ENCODE results near the gene CCDC47. TPM values are rescaled to one million over a fixed set of nuclear protein-coding genes. Genes with fewer than 3 reads are reported as not detected.

Gene CCDC47, protein sequence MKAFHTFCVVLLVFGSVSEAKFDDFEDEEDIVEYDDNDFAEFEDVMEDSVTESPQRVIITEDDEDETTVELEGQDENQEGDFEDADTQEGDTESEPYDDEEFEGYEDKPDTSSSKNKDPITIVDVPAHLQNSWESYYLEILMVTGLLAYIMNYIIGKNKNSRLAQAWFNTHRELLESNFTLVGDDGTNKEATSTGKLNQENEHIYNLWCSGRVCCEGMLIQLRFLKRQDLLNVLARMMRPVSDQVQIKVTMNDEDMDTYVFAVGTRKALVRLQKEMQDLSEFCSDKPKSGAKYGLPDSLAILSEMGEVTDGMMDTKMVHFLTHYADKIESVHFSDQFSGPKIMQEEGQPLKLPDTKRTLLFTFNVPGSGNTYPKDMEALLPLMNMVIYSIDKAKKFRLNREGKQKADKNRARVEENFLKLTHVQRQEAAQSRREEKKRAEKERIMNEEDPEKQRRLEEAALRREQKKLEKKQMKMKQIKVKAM
- 77.1 and 78.4 TPM in 2 replicates for polyA plus RNA-seq (2013)

DNA sequence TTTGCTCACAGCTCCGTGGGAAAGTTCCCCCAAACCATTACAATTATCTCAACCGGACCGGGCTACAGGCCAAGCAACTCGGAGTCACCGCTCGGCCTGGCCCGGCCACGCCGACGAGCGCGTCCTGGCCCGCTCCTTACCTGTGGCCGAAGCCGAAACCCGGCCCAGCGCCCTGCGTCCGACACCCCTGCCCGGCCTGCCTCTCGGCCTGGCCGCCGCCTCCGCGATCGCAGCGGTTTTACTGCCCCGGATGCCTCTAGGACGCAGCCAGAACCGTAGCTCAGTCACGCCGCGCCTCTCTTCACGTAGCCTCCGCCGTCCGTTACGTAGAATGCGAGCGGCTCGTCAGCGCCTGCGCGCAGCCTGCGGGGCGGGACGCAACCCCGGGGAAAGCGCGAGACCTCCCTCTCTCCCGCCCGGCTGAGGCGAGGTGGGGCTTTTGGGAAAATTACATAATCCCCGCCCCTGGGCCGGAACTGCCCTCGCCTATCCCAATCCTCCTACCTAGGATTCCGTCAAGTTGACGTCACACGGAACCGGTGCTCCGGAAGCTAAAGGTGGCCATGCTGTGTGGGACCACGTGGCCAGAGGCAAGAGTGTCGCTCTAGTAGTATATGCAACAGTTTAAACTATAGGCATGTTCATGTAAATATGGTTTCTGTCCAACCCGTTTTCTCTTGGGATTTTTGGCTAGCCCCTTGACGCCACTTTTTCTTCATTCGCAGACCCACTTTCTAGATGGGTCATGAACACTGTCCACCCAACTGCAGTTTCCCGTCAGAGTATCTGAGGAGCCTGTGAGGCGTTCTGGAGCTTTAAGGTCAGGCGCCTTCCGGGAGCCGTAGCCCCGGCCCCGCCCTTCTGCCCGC lies at the start of gene CCDC47:
Gene CCDC47 (minus strand): TSS at position 326 of the 869 bp plus-strand sequence. CDS start 7,422 bp downstream, outside the sequence.
- Histone ChIP-seq H2BK12ac (ENCODE audit: low read length) (no peak within 1 kb of the TSS), H4K91ac (ENCODE audit: low read depth, low read length) (peak within 1 kb of the TSS; percentile 87), H2BK120ac (ENCODE audit: insufficient read depth, low read length, poor library complexity) (peak within 1 kb of the TSS; percentile 65), H3K27me3 (ENCODE audit: insufficient read depth, low read length) (no peaks in the 10 kb centered on the region), H3K14ac (ENCODE audit: low read length) (peak within 1 kb of the TSS; percentile 88), H2AFZ (ENCODE audit: insufficient read depth, low read length, poor library complexity) (peak within 1 kb of the TSS; percentile 84), H3K36me3 (ENCODE audit: control insufficient read depth in 1 of 2, insufficient read depth in 2 of 2, low read length in 2 of 2) (peaks cover 5 to 9% of the 10 kb centered on the region in 2 experiments), H2BK5ac (ENCODE audit: low read depth, low read length, poor library complexity) (peak within 1 kb of the TSS; percentile 78), H3K9ac (ENCODE audit: low read length) (peak within 1 kb of the TSS; percentile 89), H2AK5ac (ENCODE audit: low read length) (peak within 1 kb of the TSS; percentile 36), H4K12ac (ENCODE audit: low read depth, low read length) (peak within 1 kb of the TSS; percentile 93), H3K23ac (ENCODE audit: low read length) (no peak within 1 kb of the TSS), H3K27ac (ENCODE audit: low read depth, low read length) (peak within 1 kb of the TSS; percentile 95), H3K9me3 (ENCODE audit: insufficient read depth, low read depth, low read length) (no peaks in the 10 kb centered on the region), H3K18ac (ENCODE audit: low read length) (peak within 1 kb of the TSS; percentile 94), H3K4me1 (ENCODE audit: control insufficient read depth in 1 of 2, insufficient read depth in 2 of 2, low read length in 2 of 2) (peaks cover 0 to 4% of the 10 kb centered on the region in 2 experiments), H3K79me1 (ENCODE audit: low read length) (peaks cover 12% of the 10 kb centered on the region), H3K4me3 (ENCODE audit: low read depth, low read length) (peak within 1 kb of the TSS; percentile 96), H3K4ac (ENCODE audit: low read depth, low read length) (peak within 1 kb of the TSS; percentile 85), H4K8ac (ENCODE audit: low read depth, low read length) (peak within 1 kb of the TSS; percentile 83), H3K79me2 (ENCODE audit: control insufficient read depth, insufficient read depth, low read length, poor library complexity) (peaks cover 29% of the 10 kb centered on the region), H3K4me2 (ENCODE audit: low read length) (peak within 1 kb of the TSS; percentile 96)
- no CpG with 5 or more reads among the region's 74 CpGs for WGBS (ENCODE audit: extremely low coverage, insufficient coverage, insufficient read length)
- peak; percentile 99 to 100 for DNase-seq

DNA sequence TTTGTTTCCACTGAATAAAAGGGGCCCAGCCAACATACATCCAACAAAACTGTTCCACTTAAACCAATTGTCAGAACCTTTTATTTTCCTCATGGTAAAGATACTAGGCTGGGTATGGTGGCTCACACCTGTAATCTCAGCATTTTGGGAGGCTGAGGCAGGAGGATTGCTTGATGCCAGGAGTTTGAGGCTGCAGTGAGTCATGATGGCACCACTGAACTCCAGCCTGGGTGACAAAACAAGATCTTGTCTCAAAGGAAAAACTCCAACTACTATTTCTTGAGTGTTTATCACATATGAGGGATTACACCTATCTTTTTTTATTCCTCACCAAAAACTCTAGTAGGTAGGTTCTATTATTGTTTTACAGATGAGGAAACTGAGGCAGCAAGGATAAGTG lies 49.1 kb upstream of the CCDC47 start:
- Histone ChIP-seq H3K9ac (ENCODE audit: low read length) (no peak overlapping the region), H3K4ac (ENCODE audit: low read depth, low read length) (no peak overlapping the region), H3K23ac (ENCODE audit: low read length) (no peak overlapping the region), H3K4me3 (ENCODE audit: low read depth, low read length) (no peak overlapping the region), H4K91ac (ENCODE audit: low read depth, low read length) (no peak overlapping the region), H3K14ac (ENCODE audit: low read length) (no peak overlapping the region), H3K4me1 (ENCODE audit: control insufficient read depth in 1 of 2, insufficient read depth in 2 of 2, low read length in 2 of 2) (peaks cover 0 to 6% of the 10 kb centered on the region in 2 experiments), H2BK5ac (ENCODE audit: low read depth, low read length, poor library complexity) (no peak overlapping the region), H3K79me2 (ENCODE audit: control insufficient read depth, insufficient read depth, low read length, poor library complexity) (peaks cover 8% of the 10 kb centered on the region), H2BK120ac (ENCODE audit: insufficient read depth, low read length, poor library complexity) (no peak overlapping the region), H3K4me2 (ENCODE audit: low read length) (no peak overlapping the region), H2BK12ac (ENCODE audit: low read length) (no peak overlapping the region), H4K12ac (ENCODE audit: low read depth, low read length) (no peak overlapping the region), H3K18ac (ENCODE audit: low read length) (no peak overlapping the region), H3K27ac (ENCODE audit: low read depth, low read length) (no peak overlapping the region), H4K8ac (ENCODE audit: low read depth, low read length) (no peak overlapping the region), H3K36me3 (ENCODE audit: control insufficient read depth in 1 of 2, insufficient read depth in 2 of 2, low read length in 2 of 2) (peaks cover 54 to 76% of the 10 kb centered on the region in 2 experiments), H2AK5ac (ENCODE audit: low read length) (no peak overlapping the region), H3K79me1 (ENCODE audit: low read length) (peaks cover 11% of the 10 kb centered on the region), H3K27me3 (ENCODE audit: insufficient read depth, low read length) (no peaks in the 10 kb centered on the region), H2AFZ (ENCODE audit: insufficient read depth, low read length, poor library complexity) (no peak overlapping the region), H3K9me3 (ENCODE audit: insufficient read depth, low read depth, low read length) (no peaks in the 10 kb centered on the region)
- no peak for DNase-seq

DNA sequence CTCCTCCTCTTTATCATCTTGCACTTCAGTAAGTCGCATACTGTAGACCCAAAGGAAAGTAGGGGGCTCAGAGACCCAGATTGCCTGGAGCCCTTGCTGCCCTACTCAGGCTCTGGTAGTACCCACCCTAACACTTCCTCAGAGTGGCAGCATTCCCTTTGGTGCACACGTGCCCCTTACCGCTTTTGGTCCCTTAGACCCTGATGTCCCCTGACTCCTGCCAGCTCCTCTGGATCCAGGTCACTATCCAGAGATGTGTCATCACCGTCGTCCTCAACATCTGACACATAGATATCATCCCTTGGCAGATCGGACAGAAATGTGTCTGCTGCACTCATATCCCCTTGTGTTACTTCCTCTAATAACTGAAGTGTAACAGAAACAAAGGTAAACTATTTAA lies 48.4 kb upstream of the CCDC47 start:
- peaks cover 0 to 6% of the 10 kb centered on the region in 2 experiments for H3K4me1 ChIP-seq (ENCODE audit: control insufficient read depth in 1 of 2, insufficient read depth in 2 of 2, low read length in 2 of 2)
- H2AK5ac ChIP-seq (ENCODE audit: low read length) = no peak overlapping the region
- no peaks in the 10 kb centered on the region for H3K9me3 ChIP-seq (ENCODE audit: insufficient read depth, low read depth, low read length)
- no peak overlapping the region for H3K4me2 ChIP-seq (ENCODE audit: low read length)
- no peak overlapping the region for H2BK12ac ChIP-seq (ENCODE audit: low read length)
- H3K79me1 ChIP-seq (ENCODE audit: low read length) = peaks cover 5% of the 10 kb centered on the region
- H2AFZ ChIP-seq (ENCODE audit: insufficient read depth, low read length, poor library complexity) = no peak overlapping the region
- no peak overlapping the region for H4K8ac ChIP-seq (ENCODE audit: low read depth, low read length)
- no peak overlapping the region for H4K91ac ChIP-seq (ENCODE audit: low read depth, low read length)
- H2BK5ac ChIP-seq (ENCODE audit: low read depth, low read length, poor library complexity) = no peak overlapping the region
- H3K9ac ChIP-seq (ENCODE audit: low read length) = no peak overlapping the region
- H4K12ac ChIP-seq (ENCODE audit: low read depth, low read length) = no peak overlapping the region
- no peak overlapping the region for H2BK120ac ChIP-seq (ENCODE audit: insufficient read depth, low read length, poor library complexity)
- H3K4ac ChIP-seq (ENCODE audit: low read depth, low read length) = no peak overlapping the region
- peaks cover 6% of the 10 kb centered on the region for H3K79me2 ChIP-seq (ENCODE audit: control insufficient read depth, insufficient read depth, low read length, poor library complexity)
- H3K36me3 ChIP-seq (ENCODE audit: control insufficient read depth in 1 of 2, insufficient read depth in 2 of 2, low read length in 2 of 2) = peaks cover 58 to 82% of the 10 kb centered on the region in 2 experiments
- H3K27ac ChIP-seq (ENCODE audit: low read depth, low read length) = no peak overlapping the region
- no peak overlapping the region for H3K23ac ChIP-seq (ENCODE audit: low read length)
- no peak overlapping the region for H3K14ac ChIP-seq (ENCODE audit: low read length)
- H3K18ac ChIP-seq (ENCODE audit: low read length) = no peak overlapping the region
- no peak for DNase-seq
- H3K27me3 ChIP-seq (ENCODE audit: insufficient read depth, low read length) = no peaks in the 10 kb centered on the region
- no peak overlapping the region for H3K4me3 ChIP-seq (ENCODE audit: low read depth, low read length)
- no CpG with 5 or more reads among the region's 6 CpGs for WGBS (ENCODE audit: extremely low coverage, insufficient coverage, insufficient read length)

DNA sequence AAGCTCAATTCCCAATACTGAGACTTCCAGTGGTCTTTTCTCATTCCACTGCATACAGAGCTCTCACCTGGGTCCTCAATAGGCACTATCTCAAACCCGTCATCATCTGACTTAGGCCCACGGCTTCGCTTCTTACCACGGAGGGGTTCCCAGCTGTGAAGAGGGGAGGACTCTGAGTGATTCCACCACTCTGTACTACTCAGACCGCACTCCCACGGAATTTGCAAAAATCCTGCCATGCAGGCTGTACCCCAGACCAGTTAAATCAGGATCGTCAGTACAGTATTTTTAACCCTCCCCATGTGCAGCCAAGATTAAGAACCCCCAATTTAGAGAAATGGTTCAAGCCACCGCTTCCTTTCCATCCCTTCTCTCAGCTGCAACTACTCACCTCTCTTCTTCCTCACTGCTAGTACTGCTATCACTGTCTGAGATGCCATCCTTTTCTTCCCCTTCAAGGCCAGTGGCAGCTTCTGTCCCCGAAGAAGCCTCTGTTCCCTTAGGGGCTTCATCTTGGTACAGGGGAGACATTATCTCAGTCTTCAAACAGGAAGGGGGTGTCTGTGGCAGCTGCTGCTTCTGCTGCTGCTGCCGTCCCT lies 47.7 kb upstream of the CCDC47 start:
- H2BK120ac ChIP-seq (ENCODE audit: insufficient read depth, low read length, poor library complexity) = no peak overlapping the region
- no peak overlapping the region for H2BK5ac ChIP-seq (ENCODE audit: low read depth, low read length, poor library complexity)
- WGBS (ENCODE audit: extremely low coverage, insufficient coverage, insufficient read length) = no CpG with 5 or more reads among the region's 10 CpGs
- H3K79me2 ChIP-seq (ENCODE audit: control insufficient read depth, insufficient read depth, low read length, poor library complexity) = no peaks in the 10 kb centered on the region
- no peak overlapping the region for H3K4me2 ChIP-seq (ENCODE audit: low read length)
- H3K79me1 ChIP-seq (ENCODE audit: low read length) = no peaks in the 10 kb centered on the region
- H2AFZ ChIP-seq (ENCODE audit: insufficient read depth, low read length, poor library complexity) = no peak overlapping the region
- H3K9ac ChIP-seq (ENCODE audit: low read length) = no peak overlapping the region
- H3K27me3 ChIP-seq (ENCODE audit: insufficient read depth, low read length) = no peaks in the 10 kb centered on the region
- no peak overlapping the region for H4K12ac ChIP-seq (ENCODE audit: low read depth, low read length)
- no peak overlapping the region for H4K8ac ChIP-seq (ENCODE audit: low read depth, low read length)
- peaks cover 58 to 86% of the 10 kb centered on the region in 2 experiments for H3K36me3 ChIP-seq (ENCODE audit: control insufficient read depth in 1 of 2, insufficient read depth in 2 of 2, low read length in 2 of 2)
- peaks cover 0 to 6% of the 10 kb centered on the region in 2 experiments for H3K4me1 ChIP-seq (ENCODE audit: control insufficient read depth in 1 of 2, insufficient read depth in 2 of 2, low read length in 2 of 2)
- H3K23ac ChIP-seq (ENCODE audit: low read length) = no peak overlapping the region
- H3K27ac ChIP-seq (ENCODE audit: low read depth, low read length) = no peak overlapping the region
- no peak overlapping the region for H3K14ac ChIP-seq (ENCODE audit: low read length)
- no peak overlapping the region for H2BK12ac ChIP-seq (ENCODE audit: low read length)
- H2AK5ac ChIP-seq (ENCODE audit: low read length) = no peak overlapping the region
- no peak overlapping the region for H3K18ac ChIP-seq (ENCODE audit: low read length)
- H3K4ac ChIP-seq (ENCODE audit: low read depth, low read length) = no peak overlapping the region
- DNase-seq = no peak
- no peak overlapping the region for H3K4me3 ChIP-seq (ENCODE audit: low read depth, low read length)
- H3K9me3 ChIP-seq (ENCODE audit: insufficient read depth, low read depth, low read length) = no peaks in the 10 kb centered on the region
- H4K91ac ChIP-seq (ENCODE audit: low read depth, low read length) = no peak overlapping the region

Data from trophoblast cell (in vitro differentiated cells and primary cell).